ENCODE results near the gene PP2D1.

GRCh38 chr3:19967812-19968211 is 44.3 kb downstream of the PP2D1 start:
- TF ChIP-seq JUN (IDR thresholded peaks at IDR 0.05; ENCODE audit: borderline replicate concordance, low read depth, low read length) (no peak), JUN (CRISPR knock-in tag; IDR thresholded peaks at IDR 0.05; ENCODE audit: borderline replicate concordance) (no peak), ZFX (CRISPR knock-in tag; IDR thresholded peaks at IDR 0.05) (no peak), GTF2F1 (IDR thresholded peaks at IDR 0.05; ENCODE audit: low read depth, low read length) (no peak), ZNF121 (CRISPR knock-in tag; conservative IDR thresholded peaks at IDR 0.05) (no peak), JUNB (CRISPR knock-in tag; conservative IDR thresholded peaks at IDR 0.05) (no peak), TAF1 (IDR thresholded peaks at IDR 0.05; ENCODE audit: control insufficient read depth, extremely low read depth, insufficient read depth, low read length, severe bottlenecking) (no peak), KDM4B (IDR thresholded peaks at IDR 0.05; ENCODE audit: borderline replicate concordance in 2 of 2, low read depth in 1 of 2) (no peak)

Measured in K562 (cell line).